ENCODE measurements around the gene OR5W2. TPM values are rescaled to one million over a fixed set of nuclear protein-coding genes. Genes with fewer than 3 reads are reported as not detected.
"Not testable (repeated sequence)": the region's sequence is repeated elsewhere in the genome, so short reads cannot be mapped to it uniquely, and the experiment has no call there.

The OR5W2 gene
- total and polyA plus RNA-seq, 2 donors (not counting 3 experiments of a cell fraction or from before 2014, with no cell fraction given): not detected

DNA sequence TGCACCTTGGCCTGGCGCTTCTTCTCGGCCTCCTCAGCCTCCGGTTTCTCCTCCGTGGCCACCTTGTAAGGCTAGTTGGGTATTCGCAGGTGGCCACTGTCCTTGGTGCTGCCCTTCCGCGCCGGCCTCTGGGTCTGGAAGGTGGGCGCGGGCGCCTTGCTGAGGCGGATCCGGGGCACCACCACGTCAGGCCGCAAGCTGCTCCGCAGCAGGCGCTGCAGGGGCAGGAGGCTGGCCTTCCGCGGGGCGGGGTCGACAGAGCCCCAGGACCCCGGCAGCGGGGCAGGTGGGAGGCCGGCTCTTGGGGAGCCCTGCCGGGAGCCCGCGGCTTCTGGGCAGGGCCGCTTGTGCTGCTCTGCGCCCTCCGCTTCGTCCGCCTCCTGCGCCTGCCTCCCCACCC, 41.7 kb downstream of the OR5W2 start:
- H3K4me2 ChIP-seq (ENCODE audit: insufficient read depth, low read length); H3K27me3 ChIP-seq (ENCODE audit: control insufficient read depth in 2 of 2, insufficient read depth in 2 of 2, low read length in 2 of 2); H3K79me2 ChIP-seq (ENCODE audit: control insufficient read depth, insufficient read depth, low read length); H3K9me3 ChIP-seq (replicated peaks; ENCODE audit: control insufficient read depth, insufficient read depth, low read length); H3K9me1 ChIP-seq (replicated peaks; ENCODE audit: control insufficient read depth, extremely low read depth, insufficient read depth, low read length); H3K27ac ChIP-seq (ENCODE audit: insufficient read depth, low read depth, low read length); FAIRE-seq; H3K4me3 ChIP-seq (replicated peaks in 1 of 3; ENCODE audit: insufficient read depth in 1 of 3, low read depth in 1 of 3, low read length in 3 of 3); H2AFZ ChIP-seq (ENCODE audit: low read depth, low read length); POLR2A ChIA-PET; BruUV-seq (replicated peaks); H3K9ac ChIP-seq (replicated peaks; ENCODE audit: extremely low read depth, insufficient read depth, low read length); H4K20me1 ChIP-seq (replicated peaks; ENCODE audit: control insufficient read depth, extremely low read depth, insufficient read depth, low read length); dilution Hi-C loops (cut with MboI; ENCODE audit: extremely low pct_ligation_motif_present, low sequenced_read_pairs); DNase-seq (ENCODE audit: low read depth, low spot score); H3K4me1 ChIP-seq (ENCODE audit: control insufficient read depth, extremely low read depth, insufficient read depth, low read length); CTCF ChIA-PET; intact Hi-C loops (cut with micrococcal nuclease); H3K36me3 ChIP-seq (ENCODE audit: control insufficient read depth in 2 of 2, extremely low read depth in 1 of 2, insufficient read depth in 2 of 2, low read length in 2 of 2): not testable (repeated sequence)

GRCh38 chr11:55867354-55867753, 47.0 kb downstream of the OR5W2 start:
- CTCF ChIA-PET; H3K4me2 ChIP-seq (ENCODE audit: insufficient read depth, low read length); dilution Hi-C loops (cut with MboI; ENCODE audit: extremely low pct_ligation_motif_present, low sequenced_read_pairs); intact Hi-C loops (cut with micrococcal nuclease); H3K36me3 ChIP-seq (ENCODE audit: control insufficient read depth in 2 of 2, extremely low read depth in 1 of 2, insufficient read depth in 2 of 2, low read length in 2 of 2); H3K4me1 ChIP-seq (ENCODE audit: control insufficient read depth, extremely low read depth, insufficient read depth, low read length); H3K4me3 ChIP-seq (replicated peaks in 1 of 3; ENCODE audit: insufficient read depth in 1 of 3, low read depth in 1 of 3, low read length in 3 of 3); POLR2A ChIA-PET; H3K27me3 ChIP-seq (ENCODE audit: control insufficient read depth in 2 of 2, insufficient read depth in 2 of 2, low read length in 2 of 2); H3K9me1 ChIP-seq (replicated peaks; ENCODE audit: control insufficient read depth, extremely low read depth, insufficient read depth, low read length); H4K20me1 ChIP-seq (replicated peaks; ENCODE audit: control insufficient read depth, extremely low read depth, insufficient read depth, low read length); H3K27ac ChIP-seq (ENCODE audit: insufficient read depth, low read depth, low read length); BruUV-seq (replicated peaks); FAIRE-seq; H3K79me2 ChIP-seq (ENCODE audit: control insufficient read depth, insufficient read depth, low read length); H3K9me3 ChIP-seq (replicated peaks; ENCODE audit: control insufficient read depth, insufficient read depth, low read length); H2AFZ ChIP-seq (ENCODE audit: low read depth, low read length); H3K9ac ChIP-seq (replicated peaks; ENCODE audit: extremely low read depth, insufficient read depth, low read length); DNase-seq (ENCODE audit: low read depth, low spot score): not testable (repeated sequence)

Small RNA genes within 50 kb of the gene (small RNA-seq; reads per million reads assigned to genes)
- not detected for gene AC036111.3 (ENCODE audit: insufficient read depth, insufficient read length, low read depth, low replicate concordance)

Other genes with a start within 250 kb of the OR5W2 start
- not detected in 2 replicates for gene OR5D13, start 141.1 kb downstream of the OR5W2 start, total RNA-seq
- gene OR5D13, start 141.1 kb downstream of the OR5W2 start, polyA plus RNA-seq: not detected in 2 replicates
- gene OR5D14, start 119.0 kb downstream of the OR5W2 start, total RNA-seq: not detected in 2 replicates
- not detected in 2 replicates for gene OR5D14, start 119.0 kb downstream of the OR5W2 start, polyA plus RNA-seq
- not detected in 2 replicates for gene OR5L1, start 103.2 kb downstream of the OR5W2 start, total RNA-seq
- gene OR5L1, start 103.2 kb downstream of the OR5W2 start, polyA plus RNA-seq: not detected in 2 replicates
- not detected in 2 replicates for gene OR5D18, start 95.0 kb downstream of the OR5W2 start, total RNA-seq
- not detected in 2 replicates for gene OR5D18, start 95.0 kb downstream of the OR5W2 start, polyA plus RNA-seq
- gene OR5L2, start 87.4 kb downstream of the OR5W2 start, total RNA-seq: not detected in 2 replicates
- gene OR5L2, start 87.4 kb downstream of the OR5W2 start, polyA plus RNA-seq: not detected in 2 replicates
- gene OR5D16, start 75.8 kb downstream of the OR5W2 start, total RNA-seq: not detected in 2 replicates
- not detected in 2 replicates for gene OR5D16, start 75.8 kb downstream of the OR5W2 start, polyA plus RNA-seq
- not detected in 2 replicates for gene TRIM51, start 31.3 kb downstream of the OR5W2 start, total RNA-seq
- not detected in 2 replicates for gene TRIM51, start 31.3 kb downstream of the OR5W2 start, polyA plus RNA-seq
- not detected in 2 replicates for gene OR5I1, start 21.8 kb upstream of the OR5W2 start, total RNA-seq
- not detected in 2 replicates for gene OR5I1, start 21.8 kb upstream of the OR5W2 start, polyA plus RNA-seq
- not detected in 2 replicates for gene OR10AG1, start 55.4 kb upstream of the OR5W2 start, total RNA-seq
- not detected in 2 replicates for gene OR10AG1, start 55.4 kb upstream of the OR5W2 start, polyA plus RNA-seq
- gene OR5F1, start 80.0 kb upstream of the OR5W2 start, total RNA-seq: not detected in 2 replicates
- not detected in 2 replicates for gene OR5F1, start 80.0 kb upstream of the OR5W2 start, polyA plus RNA-seq
- not detected in 2 replicates for gene OR5AS1, start 113.1 kb upstream of the OR5W2 start, total RNA-seq
- gene OR5AS1, start 113.1 kb upstream of the OR5W2 start, polyA plus RNA-seq: not detected in 2 replicates
- gene OR8I2, start 178.7 kb upstream of the OR5W2 start, total RNA-seq: not detected in 2 replicates
- not detected in 2 replicates for gene OR8I2, start 178.7 kb upstream of the OR5W2 start, polyA plus RNA-seq
- gene OR8H2, start 189.1 kb upstream of the OR5W2 start, total RNA-seq: not detected in 2 replicates
- gene OR8H2, start 189.1 kb upstream of the OR5W2 start, polyA plus RNA-seq: not detected in 2 replicates
- gene OR8H3, start 207.8 kb upstream of the OR5W2 start, total RNA-seq: not detected in 2 replicates
- gene OR8H3, start 207.8 kb upstream of the OR5W2 start, polyA plus RNA-seq: not detected in 2 replicates
- not detected in 2 replicates for gene OR8J3, start 225.6 kb upstream of the OR5W2 start, total RNA-seq
- gene OR8J3, start 225.6 kb upstream of the OR5W2 start, polyA plus RNA-seq: not detected in 2 replicates
- not detected in 2 replicates for gene OR8K5, start 245.7 kb upstream of the OR5W2 start, total RNA-seq
- gene OR8K5, start 245.7 kb upstream of the OR5W2 start, polyA plus RNA-seq: not detected in 2 replicates

All from endothelial cell of umbilical vein (primary cell).